Body of pancreas (tissue), 4 donors: Measurements from ENCODE around the gene ARPP19. TPM values are rescaled to one million over a fixed set of nuclear protein-coding genes. Genes with fewer than 3 reads are reported as not detected.

ENCODE experiments used
- ATAC-seq: fragments of 150-250 bp; one replicate; pipeline ENCODE4 v1.9.1; 2016
- DNase-seq, 4 donors: peaks; one replicate each; pipeline ENCODE4 v3.0.0-alpha.2; 2019
- H3K27ac ChIP-seq, 4 donors: fragments of 200-600 bp; sonication (generic); 1 replicate in 3 of 4; 2 replicates in 1 of 4; pipeline versions ENCODE4 v1.5.1 to v1.6.1; 2016 to 2019; ENCODE audit warnings: mild to moderate bottlenecking in 1 of 4, mixed read lengths in 1 of 4, moderate library complexity in 1 of 4
- H3K27me3 ChIP-seq, 2 donors: fragments of 200-600 bp; sonication (generic); one replicate each; pipeline ENCODE4 v1.6.0; 2016; ENCODE audit warnings: mild to moderate bottlenecking in 1 of 2
- H3K36me3 ChIP-seq, 2 donors: fragments of 200-600 bp; sonication (generic); replicated peaks in 1 of 2; 2 replicates each; pipeline ENCODE4 v1.5.1; 2016; ENCODE audit warnings: low read depth in 2 of 2; ENCODE audit not compliant: insufficient read depth in 1 of 2
- H3K4me1 ChIP-seq: fragments of 200-600 bp; sonication (generic); one replicate; pipeline ENCODE4 v1.6.0; 2016
- H3K4me3 ChIP-seq, 2 donors: fragments of 200-600 bp; sonication (generic); 1 replicate in 1 of 2; 2 replicates in 1 of 2; pipeline ENCODE4 v1.5.1; 2016 to 2019
- H3K9me3 ChIP-seq, 3 donors: fragments of 200-600 bp; sonication (generic); 1 replicate in 2 of 3; 2 replicates in 1 of 3; pipeline ENCODE4 v1.5.1; 2016
- POLR2A ChIP-seq, 3 donors: fragments of 450-650 bp; IDR thresholded peaks; one replicate each; pipeline ENCODE4 v1.6.1; 2016; ENCODE audit warnings: antibody characterized with exemption in 3 of 3, mild to moderate bottlenecking in 2 of 3
- WGBS, 2 donors: methylation state at CpG; one replicate each; pipeline ENCODE4 v1.1.5; 2017; 5-methylcytosine and 5-hydroxymethylcytosine counted together
- intact Hi-C: fragments of 100-400 bp; cut with DNase I; formaldehyde crosslinking; loops from one replicate; pipeline ENCODE4 v1.15.1; 2023
- total RNA-seq, 2 donors: library from RNA; depleted of rRNA; stranded (reverse); fragments of >200 nt; gene quantifications; one replicate each; pipeline ENCODE4 v1.1.0, GENCODE V29; 2016
- TF ChIP-seq, protein P1 (sequence below), 7 experiments: fragments of 450-650 bp in 4 of 7; fragments of 200-600 bp in 3 of 7; sonication (generic) in 3 of 7; IDR thresholded peaks; one replicate each; pipeline ENCODE4 v1.5.1; 2016 to 2019; ENCODE audit warnings: antibody characterized with exemption in 7 of 7

ARPP19 gene
- total RNA-seq, 2 donors from 2014 or later, result 37.2 to 65.4 TPM

DNA sequence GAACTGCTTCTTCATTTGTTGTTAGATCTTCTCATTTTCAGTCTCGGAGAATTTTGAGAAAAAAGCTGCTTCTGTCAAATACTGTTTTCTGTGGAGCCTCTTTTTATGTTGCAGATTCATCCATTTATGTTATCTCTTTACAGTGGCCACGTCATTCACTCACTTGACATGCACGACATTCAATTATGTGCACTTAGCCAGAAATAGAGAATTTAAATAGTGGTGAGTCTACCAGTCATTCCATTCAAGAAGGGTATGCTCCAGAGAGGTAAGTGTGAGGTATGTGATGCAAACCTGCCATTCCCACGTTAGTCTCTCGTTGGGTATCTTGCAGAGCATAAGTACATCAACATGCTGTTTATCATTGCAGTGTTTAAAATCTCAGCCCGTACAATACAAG is 9.8 kb downstream of the ARPP19 start:
- H3K36me3 ChIP-seq, result no peaks in the 10 kb centered on the region
- ATAC-seq (no peak), DNase-seq (no peak)
- intact Hi-C loops, result no loop called here
- H3K27ac ChIP-seq, result no peak overlapping the region
- TF ChIP-seq, protein P1, sequence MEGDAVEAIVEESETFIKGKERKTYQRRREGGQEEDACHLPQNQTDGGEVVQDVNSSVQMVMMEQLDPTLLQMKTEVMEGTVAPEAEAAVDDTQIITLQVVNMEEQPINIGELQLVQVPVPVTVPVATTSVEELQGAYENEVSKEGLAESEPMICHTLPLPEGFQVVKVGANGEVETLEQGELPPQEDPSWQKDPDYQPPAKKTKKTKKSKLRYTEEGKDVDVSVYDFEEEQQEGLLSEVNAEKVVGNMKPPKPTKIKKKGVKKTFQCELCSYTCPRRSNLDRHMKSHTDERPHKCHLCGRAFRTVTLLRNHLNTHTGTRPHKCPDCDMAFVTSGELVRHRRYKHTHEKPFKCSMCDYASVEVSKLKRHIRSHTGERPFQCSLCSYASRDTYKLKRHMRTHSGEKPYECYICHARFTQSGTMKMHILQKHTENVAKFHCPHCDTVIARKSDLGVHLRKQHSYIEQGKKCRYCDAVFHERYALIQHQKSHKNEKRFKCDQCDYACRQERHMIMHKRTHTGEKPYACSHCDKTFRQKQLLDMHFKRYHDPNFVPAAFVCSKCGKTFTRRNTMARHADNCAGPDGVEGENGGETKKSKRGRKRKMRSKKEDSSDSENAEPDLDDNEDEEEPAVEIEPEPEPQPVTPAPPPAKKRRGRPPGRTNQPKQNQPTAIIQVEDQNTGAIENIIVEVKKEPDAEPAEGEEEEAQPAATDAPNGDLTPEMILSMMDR (IDR thresholded peaks at IDR 0.05), result no peak
- no peaks in the 10 kb centered on the region for H3K27me3 ChIP-seq
- H3K4me1 ChIP-seq, result peaks cover 40% of the 10 kb centered on the region
- no peaks in the 10 kb centered on the region for H3K9me3 ChIP-seq
- 85 to 94% methylated on average over 6 of the region's 6 CpGs for WGBS, 2 donors
- no peak overlapping the region for H3K4me3 ChIP-seq

DNA sequence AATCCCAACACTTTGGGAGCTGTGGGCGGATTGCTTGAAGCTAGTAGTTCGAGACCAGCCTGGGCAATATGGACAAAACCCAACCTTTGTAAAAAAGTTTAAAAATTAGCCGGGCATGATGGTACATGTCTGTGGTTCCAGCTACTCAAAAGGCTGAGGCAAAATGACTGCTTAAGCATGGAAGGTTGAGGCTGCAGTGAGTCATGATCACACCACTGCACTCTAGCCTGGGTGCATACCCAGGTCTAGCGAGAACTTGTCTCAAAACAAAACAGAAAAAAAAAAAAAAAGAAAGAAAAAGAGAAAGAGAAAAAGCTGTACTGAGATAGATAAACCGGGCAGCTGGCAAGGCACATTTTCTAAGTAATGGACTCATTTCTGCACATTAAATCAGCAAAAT is 10.6 kb downstream of the ARPP19 start:
- TF ChIP-seq, protein P1 (IDR thresholded peaks at IDR 0.05), result no peak
- Histone ChIP-seq H3K36me3 (no peaks in the 10 kb centered on the region), H3K4me3 (no peak overlapping the region), H3K4me1 (peaks cover 32% of the 10 kb centered on the region), H3K27me3 (no peaks in the 10 kb centered on the region), H3K27ac (no peak overlapping the region), H3K9me3 (no peaks in the 10 kb centered on the region)
- intact Hi-C loops, result no loop called here
- DNase-seq (no peak), ATAC-seq (no peak)
- WGBS, 2 donors, result 89 to 91% methylated on average over 5 of the region's 5 CpGs

DNA sequence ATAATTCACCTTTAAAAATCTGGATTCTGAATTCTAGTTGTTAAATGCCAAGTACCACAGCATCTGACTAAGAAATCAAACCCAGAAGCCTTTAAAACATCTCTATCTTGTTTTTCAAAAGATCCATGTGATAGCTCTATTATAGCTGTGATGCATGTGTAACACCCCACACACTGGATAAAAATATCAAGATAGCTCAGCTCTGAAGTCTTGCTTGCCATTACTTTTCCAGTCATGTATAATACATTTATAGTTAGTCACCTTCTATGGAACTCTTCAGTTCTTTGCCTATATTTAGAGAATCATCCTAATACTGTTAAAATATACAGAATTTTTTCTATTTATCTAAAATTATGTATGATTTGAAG is 11.6 kb downstream of the ARPP19 start:
- Histone ChIP-seq H3K27me3 (no peaks in the 10 kb centered on the region), H3K4me3 (no peak overlapping the region), H3K4me1 (peaks cover 24% of the 10 kb centered on the region), H3K36me3 (no peaks in the 10 kb centered on the region), H3K9me3 (no peaks in the 10 kb centered on the region), H3K27ac (no peak overlapping the region)
- intact Hi-C loops, result no loop called here
- DNase-seq (no peak), ATAC-seq (no peak)
- TF ChIP-seq, protein P1 (IDR thresholded peaks at IDR 0.05), result no peak
- no peak for TF ChIP-seq POLR2A (IDR thresholded peaks at IDR 0.05)

DNA sequence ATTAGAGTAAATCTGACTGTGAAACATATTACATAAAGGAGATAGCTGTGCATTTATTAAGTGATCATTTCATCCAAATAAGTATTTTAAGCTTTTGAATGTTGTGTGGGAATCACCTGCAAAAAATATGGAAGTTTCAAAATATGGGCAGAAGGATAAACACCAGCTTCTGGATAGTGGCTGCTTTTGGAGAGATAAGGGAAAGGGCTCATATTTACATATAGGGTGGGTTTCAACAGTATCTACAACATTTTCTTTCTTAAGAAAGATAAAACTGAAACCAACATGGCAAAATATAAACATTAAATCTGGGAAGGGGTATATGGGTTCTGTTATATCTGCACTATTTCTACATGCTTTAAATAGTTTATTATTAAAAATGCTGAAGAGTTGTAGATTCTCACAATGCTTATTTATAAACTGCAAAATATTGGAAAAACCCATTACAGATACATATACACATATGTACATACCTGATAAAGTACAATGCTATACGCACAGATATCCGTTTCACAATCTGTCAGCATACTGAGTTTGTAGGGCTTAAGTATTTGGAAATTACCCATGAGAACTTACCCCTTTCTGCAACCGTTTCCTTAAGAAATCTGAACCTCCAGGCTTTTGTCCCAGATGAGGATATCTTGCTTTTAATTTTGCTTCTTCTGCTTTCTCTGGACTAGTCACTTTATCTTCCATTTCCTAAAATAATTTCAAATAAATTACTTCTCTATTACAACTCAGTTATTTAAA is 12.1 kb downstream of the ARPP19 start:
- peak overlapping the region in 1 of 4 donors; percentile 11 for H3K27ac ChIP-seq
- ATAC-seq (no peak), DNase-seq (no peak)
- H3K27me3 ChIP-seq, result no peaks in the 10 kb centered on the region
- H3K4me1 ChIP-seq, result peaks cover 24% of the 10 kb centered on the region
- no peaks in the 10 kb centered on the region for H3K9me3 ChIP-seq
- H3K4me3 ChIP-seq, result no peak overlapping the region
- H3K36me3 ChIP-seq, result peaks cover 0 to 2% of the 10 kb centered on the region in 2 donors
- intact Hi-C loops, result no loop called here
- 67 to 74% methylated on average over 3 of the region's 3 CpGs for WGBS, 2 donors
- no peak for TF ChIP-seq POLR2A (IDR thresholded peaks at IDR 0.05)
- TF ChIP-seq, protein P1 (IDR thresholded peaks at IDR 0.05), result no peak

DNA sequence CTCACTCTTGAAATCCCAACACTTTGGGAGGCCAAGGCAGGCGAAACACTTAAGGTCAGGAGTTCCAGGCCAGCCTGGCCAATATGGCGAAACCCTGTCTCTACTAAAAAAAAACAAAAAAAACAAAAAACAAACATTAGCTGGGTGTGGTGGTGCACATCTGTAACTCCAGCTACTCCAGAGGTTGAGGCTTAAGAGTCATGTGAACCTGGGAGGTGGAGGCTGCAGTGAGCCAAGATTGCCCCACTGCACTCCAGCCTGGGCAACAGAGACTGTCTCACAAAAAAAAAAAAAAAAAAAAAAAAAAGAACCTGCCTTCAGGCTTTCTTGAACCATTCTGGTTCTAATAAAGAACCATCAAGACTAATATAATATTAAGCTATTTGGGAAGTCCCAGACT is 16.5 kb downstream of the ARPP19 start:
- no peaks in the 10 kb centered on the region for H3K27me3 ChIP-seq
- ATAC-seq, result no peak
- H3K9me3 ChIP-seq, result no peaks in the 10 kb centered on the region
- peak overlapping the region in 1 of 4 donors; percentile 59 for H3K27ac ChIP-seq
- H3K4me1 ChIP-seq, result peaks cover 3% of the 10 kb centered on the region
- H3K36me3 ChIP-seq, result peaks cover 0 to 16% of the 10 kb centered on the region in 2 donors
- WGBS, 2 donors, result 64 to 91% methylated on average over 2 of the region's 2 CpGs
- no peak for DNase-seq
- TF ChIP-seq POLR2A (IDR thresholded peaks at IDR 0.05), result no peak
- TF ChIP-seq, protein P1 (IDR thresholded peaks at IDR 0.05), result no peak
- intact Hi-C loops, result no loop called here
- H3K4me3 ChIP-seq, result no peak overlapping the region
